Stomach (tissue), 9 donors: ENCODE results near the gene RIT1. TPM values are rescaled to one million over a fixed set of nuclear protein-coding genes. Genes with fewer than 3 reads are reported as not detected.

Experiments
- DNase-seq, 2 donors: peaks; one replicate each; pipeline versions ENCODE4 v3.0.0 to v3.0.0-alpha.2; 2013 to 2019
- H3K27ac ChIP-seq, 5 donors: fragments of 200-600 bp in 4 of 5; sonication (generic) in 4 of 5; one replicate each; pipeline ENCODE4 v1.5.1; 2013 to 2019; ENCODE audit warnings: mild to moderate bottlenecking in 1 of 5, moderate library complexity in 1 of 5
- H3K27me3 ChIP-seq, 3 donors: fragments of 200-600 bp; sonication (generic); one replicate each; pipeline ENCODE4 v1.5.1; 2017 to 2019; ENCODE audit warnings: mixed run types in 1 of 3
- H3K36me3 ChIP-seq, 4 donors: fragments of 200-600 bp; sonication (generic); 1 replicate in 3 of 4; 2 replicates in 1 of 4; pipeline ENCODE4 v1.5.1; 2016 to 2019
- H3K4me1 ChIP-seq, 4 donors: fragments of 200-600 bp; sonication (generic); one replicate each; pipeline ENCODE4 v1.5.1; 2016 to 2019
- H3K4me3 ChIP-seq, 4 donors: fragments of 200-600 bp; sonication (generic) in 3 of 4; one replicate each; pipeline ENCODE4 v1.5.1; 2016 to 2019; ENCODE audit warnings: mild to moderate bottlenecking in 1 of 4
- H3K9me3 ChIP-seq, 4 donors: fragments of 200-600 bp; sonication (generic); one replicate each; pipeline ENCODE4 v1.5.1; 2016 to 2019
- EP300 ChIP-seq: sonication (generic); formaldehyde crosslinking; IDR thresholded peaks from one replicate; pipeline ENCODE4 v1.6.1; 2017; ENCODE audit warnings: antibody characterized with exemption
- POLR2A ChIP-seq, 4 donors: fragments of 450-650 bp; IDR thresholded peaks; one replicate each; pipeline ENCODE4 v1.6.1; 2016; ENCODE audit warnings: antibody characterized with exemption in 4 of 4, control low read depth in 2 of 4, mild to moderate bottlenecking in 1 of 4, moderate library complexity in 1 of 4
- POLR2AphosphoS5 ChIP-seq, 3 donors: sonication (generic); formaldehyde crosslinking; IDR thresholded peaks; one replicate each; pipeline ENCODE4 v1.6.1; 2016; ENCODE audit warnings: antibody characterized with exemption in 3 of 3
- WGBS, 5 donors: extraction: QIAGEN DNeasy Blood & Tissue Kit in 3 of 5; methylation state at CpG; one replicate each; pipeline versions ENCODE4 v1.1.5 to v1.1.7; 2013 to 2018; 5-methylcytosine and 5-hydroxymethylcytosine counted together
- intact Hi-C: fragments of 100-400 bp; cut with DNase I; formaldehyde crosslinking; loops from one replicate; pipeline ENCODE4 v1.15.1; 2023; ENCODE audit warnings: low total_unique reads
- polyA plus RNA-seq, 3 donors: library from polyadenylated mRNA; stranded (reverse); fragments of 200-250 nt; gene quantifications; one replicate each; pipeline ENCODE4 v1.2.3, GENCODE V29; 2013
- total RNA-seq, 5 donors: library from RNA; depleted of rRNA; stranded (reverse); fragments of >200 nt; gene quantifications; one replicate each; pipeline versions ENCODE4 v1.1.0 to v1.2.3, GENCODE V29; 2014 to 2016
- TF ChIP-seq, protein P1 (sequence below), 7 experiments: fragments of 450-650 bp in 4 of 7; fragments of 200-600 bp in 3 of 7; sonication (generic) in 3 of 7; IDR thresholded peaks; one replicate each; pipeline ENCODE4 v1.5.1; 2016 to 2019; ENCODE audit warnings: antibody characterized with exemption in 7 of 7, control low read depth in 2 of 7, mild to moderate bottlenecking in 1 of 7
- donor health status: healthy with polysubstance abuse.
- donor health status: Bipolar disorder and iron deficiency.
- donor health status: healthy.

Gene RIT1
- total and polyA plus RNA-seq, 8 donors: 13.1 to 108 (median 23.9) TPM; not detected in 1

DNA sequence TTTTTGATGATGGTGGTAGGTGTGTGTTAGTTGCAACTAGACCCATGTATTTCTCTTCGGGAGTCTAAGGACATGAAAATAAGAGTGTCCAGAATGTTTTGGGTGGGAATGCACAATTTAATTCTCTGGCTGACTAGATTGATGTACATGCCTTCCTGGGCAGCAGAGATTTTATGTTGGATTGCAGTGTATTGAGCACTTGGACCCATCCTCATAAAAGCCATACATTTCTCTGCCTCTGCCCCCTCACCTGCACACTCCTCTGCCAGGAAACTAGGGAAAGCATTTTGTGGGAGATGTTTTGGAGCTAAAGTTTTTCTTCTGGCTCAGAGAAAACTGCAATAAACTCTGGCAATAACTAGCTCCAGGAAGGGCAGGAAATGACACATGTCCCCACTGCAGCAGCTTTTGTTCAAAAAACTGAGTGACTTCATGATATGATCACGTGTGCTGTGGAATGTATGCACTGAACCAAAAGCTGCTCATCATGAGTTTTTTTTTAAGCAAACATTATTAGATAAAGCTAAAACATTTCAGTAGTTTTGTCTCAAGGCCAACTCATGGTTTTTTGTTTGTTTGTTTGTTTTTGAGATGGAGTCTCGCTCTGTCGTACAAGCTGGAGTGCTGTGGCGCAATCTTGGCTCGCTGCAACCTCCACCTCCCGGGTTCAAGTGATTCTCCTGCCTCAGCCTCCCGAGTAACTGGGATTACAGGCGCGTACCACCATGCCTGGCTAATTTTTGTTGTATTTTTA lies 17.6 kb downstream of the RIT1 start:
- H3K4me3 ChIP-seq: no peak overlapping the region
- peak in 1 of 2 donors; percentile 72 for DNase-seq
- intact Hi-C loops: no loop called here

DNA sequence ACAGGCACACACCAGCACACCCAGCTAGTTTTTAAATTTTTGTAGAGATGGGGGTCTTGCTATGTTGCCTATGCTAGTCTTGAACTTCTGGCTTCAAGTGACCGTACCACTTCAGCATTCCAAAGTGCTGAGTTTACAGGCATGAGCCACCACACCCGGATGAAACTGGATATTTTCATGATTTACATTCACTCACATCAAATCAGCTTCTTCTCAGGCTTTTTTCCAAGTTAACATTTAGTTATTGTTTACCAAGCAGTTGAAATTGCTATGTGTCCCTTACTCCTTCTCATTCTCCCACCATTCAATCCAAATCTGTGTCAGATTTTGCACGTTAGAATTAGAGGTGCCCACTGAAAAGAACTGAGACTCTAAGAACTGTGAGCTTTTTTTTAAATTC lies 18.4 kb downstream of the RIT1 start:
- H3K4me1 ChIP-seq: peaks cover 8 to 19% (median 16%) of the 10 kb centered on the region in 4 donors
- no peaks in the 10 kb centered on the region for H3K9me3 ChIP-seq
- H3K36me3 ChIP-seq: peaks cover 10 to 24% (median 21%) of the 10 kb centered on the region in 4 donors
- TF ChIP-seq, protein P1, sequence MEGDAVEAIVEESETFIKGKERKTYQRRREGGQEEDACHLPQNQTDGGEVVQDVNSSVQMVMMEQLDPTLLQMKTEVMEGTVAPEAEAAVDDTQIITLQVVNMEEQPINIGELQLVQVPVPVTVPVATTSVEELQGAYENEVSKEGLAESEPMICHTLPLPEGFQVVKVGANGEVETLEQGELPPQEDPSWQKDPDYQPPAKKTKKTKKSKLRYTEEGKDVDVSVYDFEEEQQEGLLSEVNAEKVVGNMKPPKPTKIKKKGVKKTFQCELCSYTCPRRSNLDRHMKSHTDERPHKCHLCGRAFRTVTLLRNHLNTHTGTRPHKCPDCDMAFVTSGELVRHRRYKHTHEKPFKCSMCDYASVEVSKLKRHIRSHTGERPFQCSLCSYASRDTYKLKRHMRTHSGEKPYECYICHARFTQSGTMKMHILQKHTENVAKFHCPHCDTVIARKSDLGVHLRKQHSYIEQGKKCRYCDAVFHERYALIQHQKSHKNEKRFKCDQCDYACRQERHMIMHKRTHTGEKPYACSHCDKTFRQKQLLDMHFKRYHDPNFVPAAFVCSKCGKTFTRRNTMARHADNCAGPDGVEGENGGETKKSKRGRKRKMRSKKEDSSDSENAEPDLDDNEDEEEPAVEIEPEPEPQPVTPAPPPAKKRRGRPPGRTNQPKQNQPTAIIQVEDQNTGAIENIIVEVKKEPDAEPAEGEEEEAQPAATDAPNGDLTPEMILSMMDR (IDR thresholded peaks at IDR 0.05): no peak
- TF ChIP-seq EP300: no peak
- 16 to 34% (median 22%) methylated on average over 3 of the region's 3 CpGs for WGBS, 5 donors
- no peak overlapping the region for H3K4me3 ChIP-seq
- intact Hi-C loops: no loop called here
- H3K27ac ChIP-seq: peak overlapping the region in 4 of 5 donors; percentile 60 to 69 (median 68)
- no peaks in the 10 kb centered on the region for H3K27me3 ChIP-seq
- DNase-seq: peak in 1 of 2 donors; percentile 38

More for the DNA sequence above, 17.6 kb downstream of the RIT1 start:
- Histone ChIP-seq H3K27ac (peak overlapping the region; percentile 60 to 69 (median 68)), H3K4me1 (peaks cover 8 to 19% (median 16%) of the 10 kb centered on the region in 4 donors), H3K36me3 (peaks cover 10 to 29% (median 27%) of the 10 kb centered on the region in 4 donors), H3K9me3 (no peaks in the 10 kb centered on the region), H3K27me3 (no peaks in the 10 kb centered on the region)
- WGBS, 5 donors: 62 to 68% (median 64%) methylated on average over 10 of the region's 10 CpGs
- peak in 1 of 3 donors; percentile 45 for TF ChIP-seq POLR2AphosphoS5 (IDR thresholded peaks at IDR 0.05)
- TF ChIP-seq EP300: no peak

DNA sequence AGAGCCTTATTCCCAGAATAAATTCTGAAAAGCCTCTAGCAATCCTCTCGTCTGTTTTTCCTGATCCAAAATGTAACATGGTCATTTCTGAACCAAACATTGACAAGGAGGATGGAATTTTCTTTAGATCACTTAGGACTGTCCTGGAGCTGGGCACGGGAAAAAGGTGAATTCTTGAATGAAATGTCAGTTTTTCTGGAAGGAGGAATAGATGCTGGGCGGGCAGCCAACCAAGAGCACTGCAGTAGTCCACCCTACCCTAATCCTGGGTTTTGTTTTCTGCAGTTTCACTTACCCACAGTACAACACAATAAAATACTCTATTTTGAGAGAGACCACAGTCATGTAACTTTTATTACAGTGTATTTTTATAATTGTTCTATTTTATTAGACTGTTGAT lies 20.9 kb downstream of the RIT1 start:
- Histone ChIP-seq H3K27me3 (no peaks in the 10 kb centered on the region), H3K9me3 (no peaks in the 10 kb centered on the region), H3K4me3 (no peak overlapping the region), H3K4me1 (peaks cover 8 to 19% (median 16%) of the 10 kb centered on the region in 4 donors), H3K27ac (no peak overlapping the region), H3K36me3 (peaks cover 0 to 3% (median 0%) of the 10 kb centered on the region in 4 donors)
- TF ChIP-seq POLR2A (IDR thresholded peaks at IDR 0.05) (no peak), POLR2AphosphoS5 (IDR thresholded peaks at IDR 0.05) (no peak), EP300 (no peak)
- TF ChIP-seq, protein P1 (IDR thresholded peaks at IDR 0.05): no peak
- DNase-seq: no peak
- 55 to 69% (median 57%) methylated on average over 3 of the region's 3 CpGs for WGBS, 5 donors
- intact Hi-C loops: no loop called here

DNA sequence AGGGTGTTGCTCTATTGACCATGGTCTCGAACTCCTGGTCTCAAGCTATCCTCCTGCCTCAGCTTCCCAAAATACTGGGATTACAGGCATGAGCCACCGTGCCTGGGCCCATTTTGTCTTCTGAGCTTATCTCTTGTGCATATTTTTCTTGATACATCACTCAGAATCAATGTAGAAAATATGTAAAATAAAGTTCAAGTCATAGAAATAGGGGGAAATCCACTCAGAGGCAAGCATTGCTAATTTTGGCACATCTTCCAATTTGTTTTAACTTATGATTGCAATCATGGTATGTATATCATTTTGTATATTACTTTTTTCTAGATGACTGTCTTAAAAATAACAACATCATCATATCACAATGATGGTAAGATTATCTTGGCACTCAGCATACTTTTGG lies 21.6 kb downstream of the RIT1 start:
- WGBS, 5 donors: 51 to 73% (median 68%) methylated on average over 2 of the region's 2 CpGs

DNA sequence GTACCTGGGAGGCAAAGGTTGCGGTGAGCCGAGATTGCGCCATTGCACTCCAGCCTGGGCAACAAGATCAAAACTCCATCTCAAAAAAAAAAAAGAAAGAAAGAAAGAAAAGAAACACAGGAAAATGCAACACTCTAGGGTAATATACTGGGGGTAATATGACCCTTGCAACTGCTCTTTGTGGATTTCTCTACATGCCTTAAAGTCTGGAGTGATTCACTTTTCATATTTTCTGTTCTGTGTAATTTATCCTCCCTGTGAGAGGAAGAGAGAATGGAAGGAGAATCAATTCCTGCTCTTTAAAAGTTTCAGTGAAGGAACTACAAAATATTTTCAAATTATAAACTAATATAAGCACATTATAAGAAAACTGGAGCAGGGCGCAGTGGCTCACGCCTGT lies 22.7 kb downstream of the RIT1 start:
- WGBS, 5 donors: 92 to 99% (median 97%) methylated on average over 5 of the region's 5 CpGs
- H3K27me3 ChIP-seq: no peaks in the 10 kb centered on the region

More for the DNA sequence above, 21.6 kb downstream of the RIT1 start:
- intact Hi-C loops: no loop called here
- Histone ChIP-seq H3K27me3 (no peaks in the 10 kb centered on the region), H3K36me3 (peaks cover 0 to 3% (median 0%) of the 10 kb centered on the region in 4 donors), H3K27ac (no peak overlapping the region), H3K4me3 (no peak overlapping the region), H3K4me1 (peaks cover 8 to 19% (median 16%) of the 10 kb centered on the region in 4 donors), H3K9me3 (no peaks in the 10 kb centered on the region)
- no peak for DNase-seq
- TF ChIP-seq POLR2A (IDR thresholded peaks at IDR 0.05): no peak

DNA sequence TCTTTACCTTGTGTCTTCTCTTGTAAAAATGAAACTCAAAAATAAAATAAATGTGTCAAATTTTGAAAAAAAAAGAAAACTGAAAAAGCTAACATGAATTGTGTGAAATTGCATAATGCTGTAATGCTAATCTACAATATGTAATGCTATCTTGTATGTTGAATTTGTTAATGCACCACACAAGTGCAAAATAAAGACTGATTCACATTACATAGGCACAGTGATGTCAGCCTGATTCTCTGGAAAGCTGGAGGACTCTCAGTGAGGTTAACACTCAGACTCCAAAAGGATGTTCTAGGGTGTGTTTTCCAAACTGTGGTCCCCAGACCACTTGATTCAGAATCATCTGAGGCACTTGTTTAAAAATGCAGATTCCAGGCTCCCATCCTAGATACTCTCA lies 26.2 kb downstream of the RIT1 start:
- no peak overlapping the region for H3K4me3 ChIP-seq
- no peak for DNase-seq
- no peaks in the 10 kb centered on the region for H3K27me3 ChIP-seq
- H3K36me3 ChIP-seq: peaks cover 4 to 39% (median 21%) of the 10 kb centered on the region in 4 donors
- TF ChIP-seq, protein P1 (IDR thresholded peaks at IDR 0.05): no peak
- TF ChIP-seq POLR2A (IDR thresholded peaks at IDR 0.05): no peak
- no peak for TF ChIP-seq POLR2AphosphoS5 (IDR thresholded peaks at IDR 0.05)
- no peak for TF ChIP-seq EP300
- no peaks in the 10 kb centered on the region for H3K4me1 ChIP-seq
- no peak overlapping the region for H3K27ac ChIP-seq
- H3K9me3 ChIP-seq: no peaks in the 10 kb centered on the region
- intact Hi-C loops: no loop called here

More for the DNA sequence above, 22.7 kb downstream of the RIT1 start:
- Histone ChIP-seq H3K36me3 (peaks cover 0 to 5% (median under 1%) of the 10 kb centered on the region in 4 donors), H3K9me3 (no peaks in the 10 kb centered on the region), H3K4me1 (peaks cover 6 to 10% (median 9%) of the 10 kb centered on the region in 4 donors), H3K27ac (no peak overlapping the region), H3K4me3 (no peak overlapping the region)
- DNase-seq: no peak
- no peak for TF ChIP-seq POLR2A (IDR thresholded peaks at IDR 0.05)
- intact Hi-C loops: no loop called here
